ENCODE results near the gene HHATL. TPM values are rescaled to one million over a fixed set of nuclear protein-coding genes. Genes with fewer than 3 reads are reported as not detected.

The HHATL gene
- total RNA-seq, 1 experiment from 2014 or later: not detected

GRCh38 chr3:42746455-42747450 is 44.2 kb upstream of the HHATL start:
- ChIA-PET POLR2A (no interaction called here), CTCF (interaction anchor here (1.4 kb wide), 1 partner anchor 9 kb away, joined by 4 read pairs; no protein-coding TSS in a partner anchor)
- Histone ChIP-seq H3K4me3 (ENCODE audit: low read depth, low read length) (no peak overlapping the region), H3K36me3 (ENCODE audit: control insufficient read depth, insufficient read depth, low read length) (no peaks in the 10 kb centered on the region), H3K4me1 (no peaks in the 10 kb centered on the region), H3K9me3 (no peaks in the 10 kb centered on the region), H3K27me3 (replicated peaks; ENCODE audit: control insufficient read depth, insufficient read depth, low read length) (no peaks in the 10 kb centered on the region)
- Mint-ChIP-seq H3K4me3 (ENCODE audit: unreplicated experiment) (no peak overlapping the region), H3K27me3 (ENCODE audit: insufficient read depth, unreplicated experiment) (no peaks in the 10 kb centered on the region), H3K27ac (ENCODE audit: unreplicated experiment) (no peak overlapping the region), H3K4me1 (ENCODE audit: low read depth, unreplicated experiment) (no peaks in the 10 kb centered on the region), H3K36me3 (ENCODE audit: insufficient read depth, unreplicated experiment) (no peaks in the 10 kb centered on the region), H3K9me3 (ENCODE audit: unreplicated experiment) (no peaks in the 10 kb centered on the region)
- DNase-seq: no peak
- intact Hi-C loops (cut with micrococcal nuclease; ENCODE audit: unreplicated experiment): no loop called here
- BruUV-seq (replicated peaks): no TSS peak
- TF ChIP-seq CTCF (IDR thresholded peaks at IDR 0.05; ENCODE audit: insufficient read depth in 1 of 2, low read depth in 1 of 2, low read length in 1 of 2, severe bottlenecking in 1 of 2, unreplicated experiment in 1 of 2): no peak

GRCh38 chr3:42745776-42746454 is 43.3 kb upstream of the HHATL start:
- TF ChIP-seq CTCF (IDR thresholded peaks at IDR 0.05; ENCODE audit: insufficient read depth in 1 of 2, low read depth in 1 of 2, low read length in 1 of 2, severe bottlenecking in 1 of 2, unreplicated experiment in 1 of 2): no peak
- BruUV-seq (replicated peaks): no TSS peak
- ChIA-PET CTCF (interaction anchor here (1.4 kb wide), 1 partner anchor 10 kb away, joined by 4 read pairs; no protein-coding TSS in a partner anchor), POLR2A (no interaction called here)
- Mint-ChIP-seq H3K27ac (ENCODE audit: unreplicated experiment) (no peak overlapping the region), H3K9me3 (ENCODE audit: unreplicated experiment) (no peaks in the 10 kb centered on the region), H3K36me3 (ENCODE audit: insufficient read depth, unreplicated experiment) (no peaks in the 10 kb centered on the region), H3K27me3 (ENCODE audit: insufficient read depth, unreplicated experiment) (no peaks in the 10 kb centered on the region), H3K4me3 (ENCODE audit: unreplicated experiment) (no peak overlapping the region), H3K4me1 (ENCODE audit: low read depth, unreplicated experiment) (no peaks in the 10 kb centered on the region)
- Histone ChIP-seq H3K9me3 (no peaks in the 10 kb centered on the region), H3K27me3 (replicated peaks; ENCODE audit: control insufficient read depth, insufficient read depth, low read length) (no peaks in the 10 kb centered on the region), H3K4me1 (no peaks in the 10 kb centered on the region), H3K36me3 (ENCODE audit: control insufficient read depth, insufficient read depth, low read length) (no peaks in the 10 kb centered on the region), H3K4me3 (ENCODE audit: low read depth, low read length) (no peak overlapping the region)
- intact Hi-C loops (cut with micrococcal nuclease; ENCODE audit: unreplicated experiment): loop anchor here (2.0 kb wide), 1 partner anchor 85 kb away; no protein-coding TSS in a partner anchor
- no peak for DNase-seq

- Mint-ChIP-seq H3K4me1 (ENCODE audit: low read depth, unreplicated experiment) (no peaks in the 10 kb centered on the region), H3K27ac (ENCODE audit: unreplicated experiment) (no peak overlapping the region), H3K27me3 (ENCODE audit: insufficient read depth, unreplicated experiment) (no peaks in the 10 kb centered on the region), H3K4me3 (ENCODE audit: unreplicated experiment) (no peak overlapping the region), H3K36me3 (ENCODE audit: insufficient read depth, unreplicated experiment) (no peaks in the 10 kb centered on the region), H3K9me3 (ENCODE audit: unreplicated experiment) (no peaks in the 10 kb centered on the region)
- no peaks in the 10 kb centered on the region for H3K4me1 ChIP-seq
- ChIA-PET CTCF (interaction anchor here (1.6 kb wide), 1 partner anchor 85 kb away, joined by 4 read pairs; no protein-coding TSS in a partner anchor), POLR2A (no interaction called here)
- no peak overlapping the region for H3K4me3 ChIP-seq (ENCODE audit: low read depth, low read length)
- no peak for TF ChIP-seq CTCF (IDR thresholded peaks at IDR 0.05; ENCODE audit: insufficient read depth in 1 of 2, low read depth in 1 of 2, low read length in 1 of 2, severe bottlenecking in 1 of 2, unreplicated experiment in 1 of 2)
- no peaks in the 10 kb centered on the region for H3K36me3 ChIP-seq (ENCODE audit: control insufficient read depth, insufficient read depth, low read length)
- intact Hi-C loops (cut with micrococcal nuclease; ENCODE audit: unreplicated experiment): loop anchor here (2.0 kb wide), 1 partner anchor 85 kb away; no protein-coding TSS in a partner anchor
- DNase-seq: no peak
- H3K27me3 ChIP-seq (replicated peaks; ENCODE audit: control insufficient read depth, insufficient read depth, low read length): no peaks in the 10 kb centered on the region
- no TSS peak for BruUV-seq (replicated peaks)
- no peaks in the 10 kb centered on the region for H3K9me3 ChIP-seq
Observed at GRCh38 chr3:42745291-42745745, 42.7 kb upstream of the HHATL start.

All from Caco-2 (cell line).